ENCODE data around the gene JMJD8. TPM values are rescaled to one million over a fixed set of nuclear protein-coding genes. Genes with fewer than 3 reads are reported as not detected.

The JMJD8 gene
- total RNA-seq (2022; extraction: Qiagen RNA extraction; ENCODE audit: low read depth), result 55.5 to 80.8 TPM (median 78.9 TPM) in 5 replicates

DNA sequence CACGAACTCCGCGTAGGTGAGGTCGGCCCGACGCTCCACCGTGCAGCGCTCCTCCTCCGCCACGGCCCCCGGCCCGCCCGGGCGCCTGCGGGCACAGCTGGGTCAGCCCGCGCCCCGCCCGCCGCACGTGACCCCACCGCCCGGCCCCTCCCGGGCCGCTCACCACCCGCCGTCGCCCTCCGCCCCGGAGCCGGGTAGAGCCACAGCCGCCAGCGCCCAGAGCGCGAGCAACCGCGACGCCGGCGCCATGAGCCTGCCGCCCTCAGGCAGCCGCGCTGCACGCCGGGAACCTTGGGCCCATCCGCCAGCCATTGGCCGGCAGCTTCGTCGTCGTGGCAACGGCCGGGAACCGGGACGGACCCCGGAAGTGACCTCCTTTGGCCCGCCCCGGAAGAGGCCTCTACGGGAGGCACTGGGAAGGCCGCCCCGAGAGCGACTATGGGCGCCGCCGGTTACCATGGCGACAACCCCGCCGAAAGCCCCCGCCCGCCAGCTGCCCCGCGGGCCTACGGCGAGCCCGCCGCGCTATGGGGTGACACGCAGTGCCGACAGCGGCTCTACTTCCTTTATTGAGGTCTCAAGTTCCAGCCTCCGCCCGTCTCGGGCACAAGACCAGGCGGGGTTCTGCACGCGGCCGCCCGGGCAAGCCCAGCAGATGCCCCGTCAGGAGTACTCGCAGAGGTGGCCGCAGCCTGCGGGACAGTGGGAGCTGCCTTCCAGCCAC lies at the start of gene JMJD8:
JMJD8 (minus strand) TSS at position 264 of the 724 bp plus-strand sequence; CDS start at position 249, 15 bp downstream.

DNA sequence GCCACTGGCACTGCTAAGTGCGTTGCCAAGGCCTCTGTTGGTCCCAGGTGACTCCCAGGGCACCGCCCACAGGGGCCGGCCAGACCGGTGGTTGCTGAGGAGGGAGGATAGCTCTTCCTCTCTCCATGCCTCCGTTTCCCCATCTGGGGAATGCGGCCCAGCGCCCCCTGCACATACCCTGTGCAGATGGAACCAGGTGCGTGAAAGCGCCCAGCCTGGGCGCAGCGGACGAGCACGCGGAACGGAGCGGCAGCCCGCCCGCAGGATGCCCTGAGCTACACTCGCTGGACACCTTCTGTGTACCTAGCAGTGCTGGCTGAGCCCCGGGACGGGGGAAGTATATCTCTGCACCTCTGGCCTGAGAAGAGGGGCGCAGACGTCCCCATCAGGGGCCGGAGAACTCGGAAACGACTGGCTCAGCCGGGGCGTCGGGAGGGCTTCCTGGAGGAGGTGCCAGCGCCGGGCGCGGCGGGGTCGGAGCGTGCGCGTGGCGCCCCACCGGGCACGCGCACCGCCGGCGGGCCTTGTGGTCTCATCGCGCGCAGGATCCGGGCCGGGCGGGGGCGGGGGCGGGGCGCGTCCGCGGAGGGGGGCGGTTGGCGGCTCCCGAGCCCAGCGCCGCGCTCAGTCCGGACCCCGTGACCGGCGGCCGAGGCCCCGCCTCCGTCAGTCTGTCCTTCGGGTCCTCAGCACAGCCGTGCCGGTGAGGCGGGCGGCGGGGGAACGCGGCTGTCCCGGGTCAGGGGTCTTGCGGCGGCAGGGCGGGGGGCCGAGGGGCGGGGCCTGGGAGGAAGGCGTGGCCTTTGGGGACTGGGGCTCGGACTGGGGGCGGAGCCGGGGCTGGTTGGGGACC lies 42.5 kb upstream of the JMJD8 start, which contains the start of the genes CCDC78 and HAGHL:
CCDC78 (minus strand) TSS at position 6 of the 853 bp plus-strand sequence. CDS start 76 bp downstream, outside the sequence.
HAGHL (plus strand) TSS at position 669 of the 853 bp plus-strand sequence. CDS start 404 bp downstream, outside the sequence.

GRCh38 chr16:720990-721764 lies 37.0 kb upstream of the JMJD8 start, which contains the start of gene ANTKMT:
Gene ANTKMT (plus strand): TSS chr16:721146. CDS start chr16:721275, 129 bp downstream.

GRCh38 chr16:714558-715476 lies 30.7 kb upstream of the JMJD8 start, which contains the start of gene METRN:
Gene METRN (plus strand): TSS chr16:715118. CDS start chr16:715290, 172 bp downstream.

DNA sequence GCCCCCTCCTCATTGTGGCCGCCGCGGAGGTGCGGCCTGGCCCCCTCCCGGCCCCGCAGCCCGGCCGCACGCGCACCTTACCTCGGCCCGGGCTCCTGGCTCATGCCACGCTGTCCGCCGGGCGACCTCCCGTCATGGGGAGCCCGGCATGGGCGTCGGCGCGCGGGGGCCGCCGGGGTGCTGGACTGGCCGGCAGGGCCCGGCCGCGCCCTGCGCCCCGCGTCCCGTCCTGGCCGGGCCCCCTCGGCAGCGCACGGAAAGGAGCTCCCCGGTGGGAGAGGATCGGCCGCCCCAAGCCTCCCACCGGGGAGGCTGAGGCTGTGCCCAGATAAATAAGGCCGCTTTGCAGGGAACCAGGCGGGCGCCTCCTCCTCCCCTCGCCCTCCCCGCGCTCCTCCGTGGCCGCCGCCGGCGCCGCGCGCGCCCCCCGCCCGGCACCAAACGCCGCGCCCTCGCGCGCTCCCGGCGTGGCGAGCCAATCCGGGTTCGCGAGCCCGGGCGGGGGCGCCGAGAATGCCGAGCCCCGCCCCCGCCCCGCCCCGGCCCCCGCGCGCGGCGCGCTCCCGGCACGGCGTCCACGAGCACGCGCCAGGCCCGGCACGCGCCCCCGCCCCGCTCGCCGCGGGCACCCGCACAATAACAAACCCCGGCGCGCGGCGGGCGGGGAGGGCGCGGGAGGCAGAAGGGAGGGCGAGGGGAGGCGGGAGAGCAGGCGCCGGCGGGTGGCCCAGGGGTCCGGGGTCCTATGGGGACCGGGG lies 21.5 kb upstream of the JMJD8 start, which contains the start of gene FBXL16:
FBXL16 (minus strand) TSS at position 371 of the 758 bp plus-strand sequence. CDS start 8,396 bp downstream, outside the sequence.

DNA sequence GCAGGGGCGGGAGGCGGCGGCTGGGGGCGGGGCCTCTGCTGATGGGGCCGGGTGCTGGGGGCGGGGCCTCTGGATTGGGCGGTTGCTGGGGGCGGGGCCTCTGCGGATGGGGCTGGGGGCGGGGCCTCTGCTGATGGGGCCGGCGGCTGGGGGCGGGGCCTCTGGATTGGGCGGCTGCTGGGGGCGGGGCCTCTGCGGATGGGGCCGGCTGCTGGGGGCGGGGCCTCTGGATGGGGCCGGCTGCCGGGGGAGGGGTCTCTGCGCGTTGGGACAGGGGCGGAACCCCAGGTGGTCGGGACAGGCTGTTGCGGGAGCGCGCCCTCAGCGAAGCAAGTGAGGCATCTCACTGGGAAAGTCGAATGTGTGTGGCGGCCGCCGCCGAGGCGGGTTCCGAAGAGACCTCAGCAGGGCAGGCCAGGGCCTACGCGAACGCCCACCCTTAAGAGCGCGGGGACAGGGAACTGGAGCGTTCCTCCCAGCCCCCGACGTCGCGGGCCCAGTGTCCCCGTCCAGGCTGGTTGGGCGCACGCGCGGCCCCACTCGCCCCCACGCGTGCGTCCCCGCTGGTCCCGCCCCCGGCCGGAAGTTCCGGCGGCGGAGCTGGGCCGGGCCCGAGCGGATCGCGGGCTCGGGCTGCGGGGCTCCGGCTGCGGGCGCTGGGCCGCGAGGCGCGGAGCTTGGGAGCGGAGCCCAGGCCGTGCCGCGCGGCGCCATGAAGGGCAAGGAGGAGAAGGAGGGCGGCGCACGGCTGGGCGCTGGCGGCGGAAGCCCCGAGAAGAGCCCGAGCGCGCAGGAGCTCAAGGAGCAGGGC lies 4.1 kb downstream of the JMJD8 start, which contains the start of gene STUB1:
STUB1 (plus strand) TSS at position 597 of the 811 bp plus-strand sequence; CDS start at position 713, 116 bp downstream.

GRCh38 chr16:674968-675883 lies 8.9 kb downstream of the JMJD8 start, which contains the start of gene RHBDL1:
Gene RHBDL1 (plus strand): TSS chr16:675671. CDS start chr16:675791, 120 bp downstream.

DNA sequence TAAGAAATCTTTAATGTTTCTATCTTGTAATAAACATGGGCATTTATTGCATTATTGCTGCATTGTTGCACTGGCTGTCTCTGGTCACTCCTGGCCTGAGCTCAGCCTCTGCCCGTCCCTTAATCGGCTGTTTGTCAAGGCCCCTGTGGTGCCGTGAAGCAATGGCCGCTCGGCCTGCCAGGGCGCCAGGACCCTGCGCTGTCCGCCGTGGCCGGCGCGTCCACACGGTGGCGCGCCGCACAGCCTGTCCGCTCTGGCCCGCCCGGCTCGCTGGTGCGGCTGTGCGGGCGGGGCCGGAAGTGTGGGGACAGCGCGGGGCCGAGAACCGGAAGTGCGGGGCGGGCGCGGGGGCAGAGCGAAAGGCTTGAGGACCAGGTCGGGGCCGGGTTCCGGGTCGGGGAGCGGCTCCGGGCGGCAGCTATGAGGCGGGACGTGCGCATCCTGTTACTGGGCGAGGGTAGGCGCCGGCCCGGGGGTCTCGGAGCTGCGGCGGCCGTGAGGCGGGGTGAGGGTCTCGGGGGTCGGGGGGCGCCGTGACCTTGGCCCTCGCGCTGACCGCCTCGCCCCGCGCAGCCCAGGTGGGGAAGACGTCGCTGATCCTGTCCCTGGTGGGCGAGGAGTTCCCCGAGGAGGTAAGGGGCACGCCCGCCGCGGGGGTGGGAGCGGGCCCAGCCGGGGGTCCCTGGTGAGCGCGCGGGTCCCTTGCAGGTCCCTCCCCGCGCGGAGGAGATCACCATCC lies 16.2 kb downstream of the JMJD8 start, which contains the start of gene RHOT2:
RHOT2 (plus strand) TSS at position 353 of the 739 bp plus-strand sequence; CDS start at position 421, 68 bp downstream.

DNA sequence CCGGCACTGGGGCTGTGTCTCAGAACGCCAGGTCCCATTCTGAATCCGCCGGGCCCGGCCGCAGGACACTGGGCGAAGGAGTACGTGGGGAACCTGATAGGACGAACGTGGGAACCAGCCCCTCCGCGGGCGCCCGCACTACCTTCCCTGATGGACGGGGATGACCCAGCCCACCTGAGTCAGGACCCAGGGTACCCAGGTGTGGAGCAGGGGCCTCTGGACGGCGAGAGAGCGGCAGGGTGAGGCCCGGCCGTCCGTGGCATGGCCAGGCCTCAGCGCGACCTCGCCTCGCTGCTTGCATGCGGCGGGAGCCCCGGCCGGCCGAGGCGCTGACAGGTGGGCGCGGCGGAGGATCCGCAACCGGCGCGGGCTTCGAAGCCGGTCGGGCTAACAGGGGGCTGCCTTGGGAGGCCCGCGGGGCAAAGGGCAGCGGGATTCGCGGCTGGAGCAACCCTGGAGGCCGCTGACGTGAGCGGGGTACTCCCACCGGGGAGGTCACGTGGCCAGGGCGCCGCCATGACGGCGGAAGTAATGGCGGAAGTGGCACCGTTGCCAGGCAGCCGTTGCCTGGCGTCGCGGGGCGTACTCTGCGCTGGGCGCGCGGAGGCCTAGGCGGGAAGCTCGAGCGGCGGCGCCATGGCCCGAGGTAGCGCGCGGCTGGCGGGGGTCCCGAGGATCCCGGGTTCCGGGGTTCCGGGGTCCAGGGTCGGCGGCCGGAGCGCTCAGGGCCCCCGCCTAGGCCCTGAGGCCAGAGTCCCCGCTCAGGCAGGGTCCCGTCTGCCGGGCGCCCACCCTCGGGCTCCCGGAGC lies 35.1 kb downstream of the JMJD8 start, which contains the start of gene WDR90:
WDR90 (plus strand) TSS at position 585 of the 809 bp plus-strand sequence; CDS start at position 637, 52 bp downstream.

GRCh38 chr16:641326-642188 lies 42.6 kb downstream of the JMJD8 start, which contains the start of gene MCRIP2:
Gene MCRIP2 (plus strand): TSS chr16:641828. CDS start chr16:641992, 164 bp downstream.

GRCh38 chr16:636206-637080 lies 47.7 kb downstream of the JMJD8 start, which contains the start of gene METTL26:
Gene METTL26 (minus strand): TSS chr16:636305. CDS start chr16:636290, 15 bp downstream.

Data from A549 treated with ZK216348 at 1 μM for 4 hours (cell line).